HepG2 (cell line): ENCODE measurements around the gene VRK1. TPM values are rescaled to one million over a fixed set of nuclear protein-coding genes. Genes with fewer than 3 reads are reported as not detected.

Experiments
- DMTF1 ChIP-seq: sonication (generic); formaldehyde crosslinking; IDR thresholded peaks from 2 replicates; pipeline ENCODE4 v1.4.0; 2020; ENCODE audit warnings: mild to moderate bottlenecking, missing genetic modification reagents
- ETV6 ChIP-seq: sonication (generic); formaldehyde crosslinking; conservative IDR thresholded peaks from 2 replicates; pipeline ENCODE4 v1.4.0; 2020; ENCODE audit warnings: missing genetic modification reagents
- HHEX ChIP-seq: IDR thresholded peaks from 2 replicates; pipeline ENCODE4 v1.6.1; 2016; ENCODE audit warnings: control low read depth
- HNRNPK ChIP-seq: fragments of 200-400 bp; formaldehyde crosslinking; IDR thresholded peaks from 2 replicates; pipeline ENCODE4 v1.6.1; 2018; ENCODE audit warnings: low read length, low read depth, moderate library complexity, mild to moderate bottlenecking; ENCODE audit not compliant: poor library complexity, severe bottlenecking
- HOXA5 ChIP-seq: sonication (generic); formaldehyde crosslinking; IDR thresholded peaks from 2 replicates; pipeline ENCODE4 v1.4.0; 2020; ENCODE audit warnings: missing genetic modification reagents
- HOXD1 ChIP-seq: sonication (generic); formaldehyde crosslinking; IDR thresholded peaks from 2 replicates; pipeline ENCODE4 v1.5.0; 2020; ENCODE audit warnings: missing genetic modification reagents
- JUND ChIP-seq: sonication (generic); formaldehyde crosslinking; IDR thresholded peaks from 2 replicates; pipeline ENCODE4 v1.8.0; 2022; ENCODE audit warnings: mild to moderate bottlenecking, missing genetic modification reagents
- KDM1A ChIP-seq: IDR thresholded peaks from 2 replicates; pipeline ENCODE4 v1.6.1; 2016; ENCODE audit warnings: missing compliant biosample characterization
- LCORL ChIP-seq, 2 experiments: fragments of 450-650 bp in 1 of 2; sonication (generic) in 1 of 2; formaldehyde crosslinking in 1 of 2; IDR thresholded peaks; 2 replicates each; pipeline versions ENCODE4 v1.5.0 to v1.6.1; 2017 to 2020; ENCODE audit warnings: antibody characterized with exemption in 1 of 2, missing genetic modification reagents in 1 of 2
- MAZ ChIP-seq, 2 experiments: sonication (generic) in 1 of 2; formaldehyde crosslinking in 1 of 2; IDR thresholded peaks; 2 replicates each; pipeline versions ENCODE4 v1.5.0 to v1.6.1; 2012 to 2020; ENCODE audit warnings: low read depth in 2 of 2, mild to moderate bottlenecking in 2 of 2, borderline replicate concordance in 1 of 2, improper control_type of control experiment in 1 of 2, low read length in 1 of 2, missing genetic modification reagents in 1 of 2, moderate library complexity in 1 of 2
- RAD21 ChIP-seq: fragments of 450-650 bp; formaldehyde crosslinking; IDR thresholded peaks from 2 replicates; pipeline ENCODE4 v1.5.0; 2020; ENCODE audit warnings: mild to moderate bottlenecking
- SMARCC2 ChIP-seq: fragments of 450-650 bp; IDR thresholded peaks from 2 replicates; pipeline ENCODE4 v1.6.1; 2017; ENCODE audit warnings: antibody characterized with exemption, mild to moderate bottlenecking
- SNAI1 ChIP-seq: sonication (generic); formaldehyde crosslinking; IDR thresholded peaks from 2 replicates; pipeline ENCODE4 v1.5.0; 2020; ENCODE audit warnings: mild to moderate bottlenecking, missing genetic modification reagents, borderline replicate concordance
- SRY ChIP-seq: sonication (generic); formaldehyde crosslinking; IDR thresholded peaks from 2 replicates; pipeline ENCODE4 v1.8.0; 2022; ENCODE audit warnings: mild to moderate bottlenecking, missing genetic modification reagents
- TMF1 ChIP-seq: sonication (generic); formaldehyde crosslinking; IDR thresholded peaks from 2 replicates; pipeline ENCODE4 v1.8.1; 2022; ENCODE audit warnings: low read depth, missing genetic modification reagents
- ZFP82 ChIP-seq: sonication (generic); formaldehyde crosslinking; IDR thresholded peaks from 2 replicates; pipeline ENCODE4 v1.5.1; 2020; ENCODE audit warnings: mild to moderate bottlenecking, missing genetic modification reagents, borderline replicate concordance
- ZNF124 ChIP-seq: sonication (generic); formaldehyde crosslinking; IDR thresholded peaks from 2 replicates; pipeline ENCODE4 v1.4.0; 2020; ENCODE audit warnings: missing genetic modification reagents
- ZNF547 ChIP-seq: sonication (generic); formaldehyde crosslinking; IDR thresholded peaks from 2 replicates; pipeline ENCODE4 v1.5.1; 2020; ENCODE audit warnings: mild to moderate bottlenecking, missing genetic modification reagents
- ZNF556 ChIP-seq: sonication (generic); formaldehyde crosslinking; IDR thresholded peaks from 2 replicates; pipeline ENCODE4 v1.4.0; 2020; ENCODE audit warnings: mild to moderate bottlenecking, missing genetic modification reagents, borderline replicate concordance
- ZNF607 ChIP-seq: sonication (generic); formaldehyde crosslinking; IDR thresholded peaks from 2 replicates; pipeline ENCODE4 v1.5.1; 2020; ENCODE audit warnings: missing genetic modification reagents, mild to moderate bottlenecking, borderline replicate concordance
- ZNF644 ChIP-seq: IDR thresholded peaks from 2 replicates; pipeline ENCODE4 v1.6.1; 2016; ENCODE audit warnings: low read depth
- ZZZ3 ChIP-seq: sonication (generic); formaldehyde crosslinking; IDR thresholded peaks from 2 replicates; pipeline ENCODE4 v1.4.0; 2020; ENCODE audit warnings: missing genetic modification reagents, mild to moderate bottlenecking, borderline replicate concordance
- polyA plus RNA-seq, 8 experiments: library from polyadenylated mRNA; depleted of rRNA in 3 of 8; stranded (reverse) in 7 of 8; unstranded in 1 of 8; fragments of >200 nt; fragmentation: Illumina TruSeq in 4 of 8; extraction: Trizol in 4 of 8; gene quantifications; 2 replicates each; pipeline versions ENCODE4 v1.2.1 to v1.2.3, GENCODE V29; 2011 to 2016; ENCODE audit warnings: low read depth in 4 of 8, missing spikeins in 1 of 8, mixed read lengths in 1 of 8; ENCODE audit not compliant: insufficient read depth in 1 of 8
- total RNA-seq, 5 experiments: library from RNA; depleted of rRNA; stranded (reverse); fragments of >200 nt; fragmentation: Illumina TruSeq; extraction: Trizol; gene quantifications; 2 replicates each; pipeline ENCODE4 v1.2.3, GENCODE V29; 2016; ENCODE audit warnings: low read depth in 1 of 5
- TF ChIP-seq, protein P1 (sequence below): IDR thresholded peaks from 2 replicates; pipeline ENCODE4 v1.6.1; 2016; ENCODE audit warnings: control low read depth

Gene VRK1
- total and polyA plus RNA-seq, 2 of the 13 experiments (the other 11 are each of a cell fraction or from before 2014, with no cell fraction given) = 7.9 to 51.3 TPM

GRCh38 chr14:96796851-96797581 lies at the start of gene VRK1 (continued):
- TF ChIP-seq, protein P1, sequence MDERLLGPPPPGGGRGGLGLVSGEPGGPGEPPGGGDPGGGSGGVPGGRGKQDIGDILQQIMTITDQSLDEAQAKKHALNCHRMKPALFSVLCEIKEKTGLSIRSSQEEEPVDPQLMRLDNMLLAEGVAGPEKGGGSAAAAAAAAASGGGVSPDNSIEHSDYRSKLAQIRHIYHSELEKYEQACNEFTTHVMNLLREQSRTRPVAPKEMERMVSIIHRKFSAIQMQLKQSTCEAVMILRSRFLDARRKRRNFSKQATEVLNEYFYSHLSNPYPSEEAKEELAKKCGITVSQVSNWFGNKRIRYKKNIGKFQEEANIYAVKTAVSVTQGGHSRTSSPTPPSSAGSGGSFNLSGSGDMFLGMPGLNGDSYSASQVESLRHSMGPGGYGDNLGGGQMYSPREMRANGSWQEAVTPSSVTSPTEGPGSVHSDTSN (CRISPR knock-in tag) = no peak
- no peak; the same call in 1 of the 2 replicates for TF ChIP-seq HOXD1 (CRISPR knock-in tag)
- TF ChIP-seq SRY (CRISPR knock-in tag) = 0 out of 2 replicates have a peak, but pooled peaks have one; percentile 16
- TF ChIP-seq RAD21 (CRISPR knock-in tag) = no peak; the same call in 1 of the 2 replicates
- TF ChIP-seq ZNF556 (CRISPR knock-in tag) = no peak
- TF ChIP-seq DMTF1 (CRISPR knock-in tag) = no peak
- TF ChIP-seq ZZZ3 = peak; percentile 69; the same call in 1 of the 2 replicates
- TF ChIP-seq KDM1A (CRISPR knock-in tag) = no peak
- 0 out of 2 replicates have a peak, but pooled peaks have one; percentile 34 for TF ChIP-seq HOXA5 (CRISPR knock-in tag)
- no peak for TF ChIP-seq SNAI1 (CRISPR knock-in tag)
- TF ChIP-seq HNRNPK = no peak
- no peak for TF ChIP-seq ZNF644 (CRISPR knock-in tag)
- TF ChIP-seq SMARCC2 = no peak
- TF ChIP-seq ZNF124 (CRISPR knock-in tag) = no peak
- no peak for TF ChIP-seq ZNF607
- TF ChIP-seq LCORL (IDR thresholded peaks at IDR 0.05) = no peak
- TF ChIP-seq LCORL (CRISPR knock-in tag; IDR thresholded peaks at IDR 0.05) = peak; percentile 33; the same call in 1 of the 2 replicates
- no peak for TF ChIP-seq ETV6 (CRISPR knock-in tag)
- no peak for TF ChIP-seq ZFP82 (CRISPR knock-in tag)
- TF ChIP-seq HHEX (CRISPR knock-in tag) = no peak
- peak; percentile 70 for TF ChIP-seq MAZ (IDR thresholded peaks at IDR 0.05; ENCODE audit: borderline replicate concordance, low read depth, low read length)
- no peak; the same call in 1 of the 2 replicates for TF ChIP-seq MAZ (CRISPR knock-in tag; IDR thresholded peaks at IDR 0.05; ENCODE audit: low read depth)
- TF ChIP-seq JUND (CRISPR knock-in tag) = 0 out of 2 replicates have a peak, but pooled peaks have one; percentile 14
- no peak for TF ChIP-seq TMF1 (CRISPR knock-in tag)
- 0 out of 2 replicates have a peak, but pooled peaks have one; percentile 34 for TF ChIP-seq ZNF547 (CRISPR knock-in tag)
